ENCODE measurements around the gene SPAG8.

SPAG8 gene

GRCh38 chr9:35771943-35772342, 40.1 kb downstream of the SPAG8 start:
- DNase-seq (ENCODE audit: low spot score) = no peak

GRCh38 chr9:35771534-35771933, 40.5 kb downstream of the SPAG8 start:
- no peak for DNase-seq (ENCODE audit: low spot score)

- DNase-seq (ENCODE audit: low spot score) = no peak
These were observed 41.0 kb downstream of the SPAG8 start for GRCh38 chr9:35771075-35771433.

- DNase-seq (ENCODE audit: low spot score) = no peak
These were observed 42.3 kb downstream of the SPAG8 start for GRCh38 chr9:35769763-35770162.

- no peak for DNase-seq (ENCODE audit: low spot score)
These were observed 44.6 kb downstream of the SPAG8 start for GRCh38 chr9:35767458-35767857.

- DNase-seq (ENCODE audit: low spot score) = no peak
These were observed 45.1 kb downstream of the SPAG8 start for GRCh38 chr9:35766997-35767396.

GRCh38 chr9:35763803-35764202, 48.3 kb downstream of the SPAG8 start:
- no peak for DNase-seq (ENCODE audit: low spot score)

GRCh38 chr9:35763181-35763580, 48.9 kb downstream of the SPAG8 start:
- no peak for DNase-seq (ENCODE audit: low spot score)

GRCh38 chr9:35760651-35761050, 51.4 kb downstream of the SPAG8 start:
- no peak for DNase-seq (ENCODE audit: low spot score)

GRCh38 chr9:35759795-35760194, 52.3 kb downstream of the SPAG8 start:
- no peak for DNase-seq (ENCODE audit: low spot score)
